GM12873 (cell line): ENCODE results near the gene VDAC1.

Source experiments
- TF ChIP-seq, protein P1 (sequence below): IDR thresholded peaks from 2 replicates; pipeline ENCODE4 v1.5.1; 2012; ENCODE audit warnings: low read depth, mild to moderate bottlenecking, moderate library complexity, low read length, control low read depth; ENCODE audit not compliant: insufficient read depth; ENCODE audit errors: missing control alignments

Gene VDAC1

DNA sequence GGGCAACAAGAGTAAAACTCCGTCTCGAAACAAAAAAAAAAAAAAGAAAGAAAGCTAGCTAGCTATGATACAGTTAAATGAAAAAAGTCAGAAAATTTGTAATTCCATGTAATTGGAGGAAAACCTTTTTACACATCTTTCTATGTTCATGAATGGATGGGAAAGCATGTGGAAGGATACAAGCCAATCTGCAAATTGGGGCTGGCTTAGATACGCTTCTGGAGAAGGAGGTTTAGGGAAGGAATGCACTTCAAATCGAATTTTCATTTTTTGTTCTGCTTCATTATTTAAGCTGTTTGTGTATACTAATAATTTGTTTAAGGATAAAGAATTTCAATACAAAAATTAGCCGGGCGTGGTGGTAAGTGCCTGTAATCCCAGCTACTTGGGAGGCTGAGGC lies 6.7 kb downstream of the VDAC1 start:
- TF ChIP-seq, protein P1, sequence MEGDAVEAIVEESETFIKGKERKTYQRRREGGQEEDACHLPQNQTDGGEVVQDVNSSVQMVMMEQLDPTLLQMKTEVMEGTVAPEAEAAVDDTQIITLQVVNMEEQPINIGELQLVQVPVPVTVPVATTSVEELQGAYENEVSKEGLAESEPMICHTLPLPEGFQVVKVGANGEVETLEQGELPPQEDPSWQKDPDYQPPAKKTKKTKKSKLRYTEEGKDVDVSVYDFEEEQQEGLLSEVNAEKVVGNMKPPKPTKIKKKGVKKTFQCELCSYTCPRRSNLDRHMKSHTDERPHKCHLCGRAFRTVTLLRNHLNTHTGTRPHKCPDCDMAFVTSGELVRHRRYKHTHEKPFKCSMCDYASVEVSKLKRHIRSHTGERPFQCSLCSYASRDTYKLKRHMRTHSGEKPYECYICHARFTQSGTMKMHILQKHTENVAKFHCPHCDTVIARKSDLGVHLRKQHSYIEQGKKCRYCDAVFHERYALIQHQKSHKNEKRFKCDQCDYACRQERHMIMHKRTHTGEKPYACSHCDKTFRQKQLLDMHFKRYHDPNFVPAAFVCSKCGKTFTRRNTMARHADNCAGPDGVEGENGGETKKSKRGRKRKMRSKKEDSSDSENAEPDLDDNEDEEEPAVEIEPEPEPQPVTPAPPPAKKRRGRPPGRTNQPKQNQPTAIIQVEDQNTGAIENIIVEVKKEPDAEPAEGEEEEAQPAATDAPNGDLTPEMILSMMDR, result no peak

DNA sequence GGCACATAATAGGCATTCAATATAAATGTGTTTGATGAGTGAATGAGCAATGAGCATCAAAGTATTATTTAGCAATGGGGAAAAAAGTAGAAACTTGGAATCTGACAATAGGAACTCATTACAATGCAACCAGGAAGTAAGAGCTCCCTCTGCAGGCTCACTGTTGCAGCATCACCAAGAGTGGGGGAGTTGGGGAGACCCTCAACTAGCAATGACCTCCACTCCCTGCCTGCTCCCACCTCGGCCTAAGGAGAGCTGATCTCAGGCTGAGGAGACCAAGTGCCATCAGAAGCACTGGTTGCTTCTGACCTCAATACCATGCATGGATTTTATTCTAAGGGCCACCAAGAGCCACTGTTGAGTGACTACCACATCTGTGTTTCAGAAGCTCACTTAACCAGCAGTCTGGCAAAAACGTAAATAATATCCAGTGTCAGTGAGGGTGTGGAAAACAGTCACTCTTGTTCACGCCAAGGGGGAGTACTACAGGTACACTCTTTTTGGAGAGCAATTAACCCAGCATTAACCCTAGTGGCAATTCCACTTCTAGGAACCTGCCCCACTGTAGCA lies 8.0 kb downstream of the VDAC1 start:
- TF ChIP-seq, protein P1, result peak; percentile 80

DNA sequence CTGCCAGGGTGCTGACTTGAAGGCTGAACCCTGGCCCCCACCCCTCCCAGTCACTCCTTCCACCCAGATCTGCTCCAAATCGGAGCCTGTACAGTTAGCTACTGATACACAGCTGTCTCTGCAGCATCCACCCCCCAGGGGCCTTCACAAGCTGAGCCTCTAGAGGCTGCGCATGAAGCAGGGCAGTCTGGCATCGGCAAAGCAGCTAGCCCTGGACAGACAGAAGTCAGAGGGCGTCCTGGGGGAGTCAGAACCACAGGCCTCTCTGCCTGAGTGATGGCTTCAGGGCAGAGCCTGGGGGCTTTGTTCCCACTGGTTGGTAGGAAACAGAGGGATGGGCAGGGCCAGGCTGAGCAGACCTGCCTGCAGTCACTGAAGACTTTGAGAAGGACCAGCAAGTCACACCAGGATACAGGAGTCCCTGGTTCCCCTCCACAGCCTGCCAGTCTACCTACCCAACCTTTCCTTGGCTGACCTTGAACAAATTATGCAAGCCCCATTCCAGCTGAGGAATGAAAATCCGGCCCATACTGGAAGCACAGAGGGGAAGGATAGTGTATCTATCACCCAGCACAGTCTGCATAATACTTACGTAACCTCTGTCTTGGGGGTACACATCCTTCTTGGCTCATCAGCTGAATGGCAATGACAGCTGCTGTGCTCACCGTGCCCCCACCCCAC lies 8.8 kb downstream of the VDAC1 start:
- TF ChIP-seq, protein P1, result no peak

DNA sequence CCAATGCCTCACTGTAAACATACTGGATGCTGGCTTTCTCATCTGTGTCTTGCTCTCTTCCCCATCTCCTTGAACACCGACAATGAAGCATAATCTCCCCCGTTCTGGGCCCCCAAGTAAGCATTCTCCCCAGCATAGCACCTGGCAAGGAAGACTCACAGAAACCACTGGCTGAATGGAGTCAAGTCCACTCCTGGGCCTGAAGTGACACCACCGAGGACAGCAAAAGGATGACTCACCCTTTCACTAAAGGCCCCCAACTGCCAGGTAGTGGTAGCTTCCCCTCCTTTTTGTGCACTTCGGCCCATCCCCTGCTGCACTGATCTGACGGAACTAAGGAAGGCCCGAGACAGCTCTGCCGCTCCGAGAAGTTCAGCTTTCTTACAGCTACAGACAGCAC lies 9.4 kb downstream of the VDAC1 start:
- TF ChIP-seq, protein P1, result no peak

DNA sequence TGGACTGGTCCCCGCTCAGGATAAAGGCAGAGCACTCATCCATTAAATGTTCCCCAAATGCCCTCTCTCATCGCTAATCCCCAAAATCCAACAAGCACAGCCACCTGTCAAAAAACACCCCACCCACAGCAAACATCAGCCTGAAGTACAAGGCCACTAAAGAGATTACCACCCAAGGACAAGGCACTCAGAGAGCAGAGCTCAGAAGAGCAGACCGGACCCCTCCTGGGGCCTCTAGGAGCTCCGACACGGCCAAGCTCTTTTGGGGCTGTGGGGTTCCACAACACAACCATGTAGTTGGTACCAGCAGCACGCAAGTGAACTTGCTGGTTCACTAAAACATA lies 9.8 kb downstream of the VDAC1 start:
- TF ChIP-seq, protein P1, result no peak

DNA sequence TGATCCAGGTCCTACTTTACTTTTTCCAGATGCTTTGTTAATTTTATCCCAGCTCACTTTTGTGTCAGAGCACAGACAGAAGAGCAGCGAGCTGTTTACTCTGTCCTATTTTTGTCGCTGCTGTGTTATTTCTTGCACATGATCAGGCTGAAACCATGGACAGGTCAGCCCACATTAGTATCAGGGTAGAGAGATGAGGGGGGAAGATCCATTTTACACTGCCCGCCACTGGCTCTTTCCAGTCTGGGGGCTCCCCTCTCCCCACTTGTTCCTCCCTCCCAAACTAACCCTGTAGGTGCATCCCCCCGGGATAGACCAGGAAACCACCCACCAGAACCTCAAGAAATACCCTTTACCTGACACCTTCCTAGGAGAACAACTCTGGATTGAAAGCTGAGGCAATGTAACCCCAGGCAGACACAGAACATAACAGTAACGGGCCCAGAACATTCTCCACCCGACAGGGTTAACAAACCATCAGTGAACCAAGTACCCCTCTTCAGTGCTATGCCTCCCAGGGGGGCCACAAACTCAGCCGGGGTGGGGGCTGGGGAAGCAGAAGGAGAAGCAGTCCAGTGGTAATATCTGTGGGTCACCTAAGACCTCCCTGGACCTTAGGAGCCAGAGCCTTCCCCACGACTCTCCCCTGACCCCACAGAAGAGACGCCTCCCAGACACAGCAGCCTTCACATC lies 10.3 kb downstream of the VDAC1 start:
- TF ChIP-seq, protein P1, result no peak

DNA sequence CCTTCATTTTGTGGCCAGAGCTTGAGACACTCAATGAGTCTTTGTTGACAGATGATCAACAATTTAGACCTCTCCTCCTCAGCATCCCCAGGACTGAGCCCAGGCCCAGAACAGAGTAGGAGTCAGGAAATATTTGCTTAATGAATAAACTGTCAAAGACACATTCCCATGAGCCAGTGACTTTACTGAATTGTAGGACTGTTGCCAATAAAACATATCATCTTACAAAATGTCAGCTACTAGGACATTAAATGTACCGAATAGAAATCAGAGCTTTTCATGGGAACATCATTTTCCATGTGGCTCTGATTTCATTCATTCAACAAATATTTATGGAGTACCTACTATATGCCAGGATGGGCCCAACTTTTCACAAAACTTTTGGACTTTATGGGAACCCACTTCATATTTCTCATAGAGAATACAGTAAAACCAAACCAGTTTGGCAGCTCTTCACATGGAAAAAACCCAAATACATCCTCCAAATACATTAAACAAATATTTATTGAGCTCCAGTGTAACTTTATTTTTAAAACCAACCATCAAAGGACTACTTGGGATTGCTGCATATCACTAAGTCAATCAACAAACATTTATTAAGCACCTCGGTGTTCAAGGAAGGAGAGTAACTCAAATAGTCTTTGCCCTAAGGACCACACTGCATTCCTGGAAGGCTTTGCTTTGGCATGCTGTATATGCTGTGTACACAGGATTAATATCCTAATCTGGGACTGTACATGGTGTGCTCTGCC lies 11.4 kb downstream of the VDAC1 start:
- TF ChIP-seq, protein P1, result no peak
